MCF 10A (cell line): ENCODE measurements around the gene COA8. TPM values are rescaled to one million over a fixed set of nuclear protein-coding genes. Genes with fewer than 3 reads are reported as not detected.
A peak's percentile ranks its signal among the peaks of the same experiment; 100 is the strongest.

Experiments used
- BruUV-seq: library from RNA; stranded (reverse); fragments of 400-500 nt; replicated peaks from 2 replicates; lab custom pipeline; 2021; lab: Mats Ljungman, UMichigan
- CTCF ChIA-PET: fragments of 300-600 bp; sonication (Branson Sonifier 250); formaldehyde crosslinking; extraction: SDS; loops from one replicate; lab custom pipeline; 2021; ENCODE audit warnings: antibody characterized with exemption, inconsistent platforms; lab: Yijun Ruan, JAX
- POLR2A ChIA-PET: fragments of 300-600, 350-650 bp; sonication (Branson Sonifier 250); formaldehyde crosslinking; extraction: SDS; loops from one replicate; lab custom pipeline; 2020; ENCODE audit warnings: antibody characterized with exemption, inconsistent platforms; lab: Yijun Ruan, JAX
- DNase-seq: peaks from one replicate; pipeline ENCODE4 v3.0.0-alpha.2; 2018; ENCODE audit not compliant: unreplicated experiment
- H3K27ac Mint-ChIP-seq: one replicate; pipeline ENCODE4 v1.8.0; 2022; ENCODE audit warnings: mild to moderate bottlenecking, low read depth, mixed read lengths; ENCODE audit not compliant: unreplicated experiment
- H3K27me3 Mint-ChIP-seq: one replicate; pipeline ENCODE4 v1.8.0; 2022; ENCODE audit warnings: mixed read lengths; ENCODE audit not compliant: insufficient read depth, unreplicated experiment
- H3K36me3 Mint-ChIP-seq: one replicate; pipeline ENCODE4 v1.8.0; 2022; ENCODE audit warnings: mild to moderate bottlenecking, moderate library complexity, mixed read lengths; ENCODE audit not compliant: insufficient read depth, unreplicated experiment
- H3K4me1 Mint-ChIP-seq: one replicate; pipeline ENCODE4 v1.8.0; 2022; ENCODE audit warnings: mixed read lengths; ENCODE audit not compliant: insufficient read depth, unreplicated experiment
- H3K4me3 Mint-ChIP-seq: one replicate; pipeline ENCODE4 v1.8.0; 2022; ENCODE audit warnings: mild to moderate bottlenecking, moderate library complexity, mixed read lengths; ENCODE audit not compliant: unreplicated experiment
- H3K9me3 Mint-ChIP-seq: one replicate; pipeline ENCODE4 v1.8.0; 2022; ENCODE audit warnings: mixed read lengths; ENCODE audit not compliant: unreplicated experiment
- CTCF ChIP-seq: fragments of 200-600 bp; IDR thresholded peaks from one replicate; pipeline ENCODE4 v1.8.0; 2022; ENCODE audit warnings: antibody characterized with exemption, mild to moderate bottlenecking; ENCODE audit not compliant: unreplicated experiment
- intact Hi-C: fragments of 100-400 bp; cut with micrococcal nuclease; formaldehyde crosslinking; loops from 2 replicates; pipeline ENCODE4 v1.14.1; 2022
- total RNA-seq: library from RNA; stranded (reverse); gene quantifications from 2 replicates; pipeline ENCODE4 v1.2.3, GENCODE V29; 2022

Gene COA8
- total RNA-seq, 1 experiment from 2014 or later, result 68.9 TPM

GRCh38 chr14:103626146-103626850 lies 63.5 kb downstream of the COA8 start:
- ChIA-PET CTCF (interaction anchor here (0.5 kb wide), 1 partner anchor 53 kb away, joined by 3 read pairs; no protein-coding TSS in a partner anchor), POLR2A (no interaction called here)
- H3K27me3 Mint-ChIP-seq, result no peaks in the 10 kb centered on the region
- H3K4me3 Mint-ChIP-seq, result no peak overlapping the region
- BruUV-seq, result no TSS peak
- intact Hi-C loops, result loop anchor here (10.0 kb wide), 1 partner anchor 89 kb away; the partner anchor contains the start of genes XRCC3 and ZFYVE21
- H3K36me3 Mint-ChIP-seq, result no peaks in the 10 kb centered on the region
- TF ChIP-seq CTCF, result no peak
- peaks cover 9% of the 10 kb centered on the region for H3K4me1 Mint-ChIP-seq
- no peak for DNase-seq
- H3K9me3 Mint-ChIP-seq, result no peaks in the 10 kb centered on the region
- H3K27ac Mint-ChIP-seq, result no peak overlapping the region

- Mint-ChIP-seq H3K36me3 (peaks cover 9% of the 10 kb centered on the region), H3K27me3 (no peaks in the 10 kb centered on the region), H3K9me3 (no peaks in the 10 kb centered on the region), H3K27ac (peak overlapping the region; percentile 89), H3K4me1 (peaks cover 9% of the 10 kb centered on the region), H3K4me3 (no peak overlapping the region)
- CTCF ChIA-PET, result interaction anchor here (0.6 kb wide), 1 partner anchor 142 kb away, joined by 4 read pairs; no protein-coding TSS in a partner anchor
- intact Hi-C loops, result loop anchor here (2.0 to 10.0 kb wide), 2 partner anchors 51 to 87 kb away; partner anchors contain the start of genes XRCC3 and ZFYVE21
- no peak for DNase-seq
- TF ChIP-seq CTCF, result no peak
- no TSS peak for BruUV-seq
- POLR2A ChIA-PET, result interaction anchor here (1.1 to 4.1 kb wide), 2 partner anchors 65 to 178 kb away, joined by 3 to 63 read pairs; partner anchors contain the start of genes BAG5 and COA8
Observed at GRCh38 chr14:103627073-103628025, 64.6 kb downstream of the COA8 start.

DNA sequence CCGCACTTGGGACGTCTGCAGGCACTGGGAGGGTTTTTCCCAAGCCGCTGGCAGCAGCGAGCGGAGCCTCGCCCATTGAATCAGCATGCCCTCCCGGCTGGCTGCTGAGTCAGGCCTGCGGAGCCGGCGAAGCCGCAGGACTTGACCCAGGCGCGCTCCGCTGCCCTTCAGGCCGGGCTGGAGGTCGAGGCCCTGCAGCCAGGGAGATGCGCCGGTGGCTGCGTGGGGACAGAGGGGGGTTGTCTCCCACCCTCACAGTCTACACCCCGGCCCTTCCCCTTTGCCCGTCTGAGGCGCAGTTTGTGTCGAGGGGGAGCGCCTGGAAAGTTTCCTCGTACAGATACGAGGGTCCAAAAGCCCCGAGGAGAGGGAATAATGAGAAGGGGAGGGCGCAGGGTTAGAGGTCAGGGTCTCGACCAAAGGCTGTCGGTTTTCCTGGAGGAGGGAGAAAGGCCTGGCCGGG lies 65.5 kb downstream of the COA8 start:
- Mint-ChIP-seq H3K4me1 (peaks cover 9% of the 10 kb centered on the region), H3K36me3 (peaks cover 18% of the 10 kb centered on the region), H3K27ac (peak overlapping the region; percentile 89), H3K4me3 (peak overlapping the region; percentile 83), H3K27me3 (no peaks in the 10 kb centered on the region), H3K9me3 (no peaks in the 10 kb centered on the region)
- CTCF ChIA-PET, result interaction anchor here (0.6 kb wide), 1 partner anchor 141 kb away, joined by 4 read pairs; no protein-coding TSS in a partner anchor
- intact Hi-C loops, result loop anchor here (2.0 to 10.0 kb wide), 2 partner anchors 51 to 87 kb away; partner anchors contain the start of genes XRCC3 and ZFYVE21
- BruUV-seq, result no TSS peak
- POLR2A ChIA-PET, result interaction anchor here (0.6 to 4.1 kb wide), 10 partner anchors 23 to 244 kb away, joined by 3 to 63 read pairs (median 4); partner anchors contain the start of genes BAG5, COA8, XRCC3 and ZFYVE21
- DNase-seq, result peak; percentile 85
- no peak for TF ChIP-seq CTCF
